Stimulated activated CD8-positive, alpha-beta memory T cell treated with anti-CD3 and anti-CD28 coated beads, Interleukin-12 subunit alpha, Interleukin-12 subunit beta, amount 100 ng/mL, for 24 hours (primary cell): ENCODE data around the gene BCHE.

Experiments
- DNase-seq: peaks from one replicate; pipeline ENCODE4 v3.0.0-alpha.2; 2020; ENCODE audit errors: extremely low read depth

The BCHE gene

DNA sequence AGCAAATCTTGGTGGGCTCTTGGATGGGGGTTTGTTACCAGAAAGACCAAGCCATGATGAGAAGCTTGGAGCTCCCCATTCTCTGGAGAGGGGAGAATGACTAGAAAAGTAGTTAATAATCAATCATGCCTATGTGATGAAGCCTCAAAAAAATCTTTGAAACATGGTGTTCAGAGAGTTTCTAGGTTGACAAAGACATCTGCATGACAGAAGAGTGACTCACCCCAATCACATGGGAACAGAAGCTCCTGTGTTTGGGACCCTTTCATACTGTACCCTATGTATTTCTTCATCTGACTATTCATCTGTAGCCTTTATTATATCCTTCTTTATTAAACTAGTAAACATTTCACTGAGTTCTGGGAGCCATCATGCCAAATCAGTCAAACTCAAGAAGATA, 87.4 kb downstream of the BCHE start:
- no peak for DNase-seq

DNA sequence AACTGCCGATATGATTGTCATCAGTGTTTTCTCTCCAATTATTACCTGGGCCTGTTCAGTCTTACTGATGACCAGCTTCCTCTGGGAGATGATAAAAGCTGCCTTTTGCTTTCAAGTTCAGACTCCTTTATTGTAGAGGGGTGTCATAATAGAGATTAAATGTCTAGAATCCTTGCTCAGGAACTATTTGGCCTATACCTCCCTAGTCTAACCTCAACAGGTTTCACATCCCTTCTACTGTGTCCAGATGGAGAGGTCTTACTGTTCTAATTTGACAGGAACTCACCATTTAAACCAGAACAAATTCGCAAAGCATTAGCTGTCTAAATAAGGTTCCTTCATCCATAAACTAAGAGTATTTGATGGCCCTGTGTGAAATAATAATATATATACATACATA, 88.0 kb downstream of the BCHE start:
- no peak for DNase-seq

DNA sequence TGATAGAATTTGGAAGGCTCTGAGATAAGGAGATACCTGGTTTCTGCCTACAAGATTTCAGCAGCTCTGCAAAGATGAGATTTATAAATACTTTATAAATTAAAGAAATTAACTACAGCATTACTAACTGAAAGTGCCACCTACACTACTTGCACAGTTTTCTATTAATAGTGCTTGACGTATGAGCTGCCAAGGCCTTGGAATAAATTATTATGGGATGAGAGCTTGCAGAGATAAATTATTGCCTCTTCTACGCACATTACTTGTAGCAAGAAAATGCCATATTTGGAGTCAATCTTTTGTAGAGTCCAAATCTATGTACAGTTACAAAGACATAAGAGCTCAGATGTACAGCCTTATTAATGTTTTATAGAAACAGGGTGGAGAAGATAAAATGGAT, 89.1 kb downstream of the BCHE start:
- no peak for DNase-seq

DNA sequence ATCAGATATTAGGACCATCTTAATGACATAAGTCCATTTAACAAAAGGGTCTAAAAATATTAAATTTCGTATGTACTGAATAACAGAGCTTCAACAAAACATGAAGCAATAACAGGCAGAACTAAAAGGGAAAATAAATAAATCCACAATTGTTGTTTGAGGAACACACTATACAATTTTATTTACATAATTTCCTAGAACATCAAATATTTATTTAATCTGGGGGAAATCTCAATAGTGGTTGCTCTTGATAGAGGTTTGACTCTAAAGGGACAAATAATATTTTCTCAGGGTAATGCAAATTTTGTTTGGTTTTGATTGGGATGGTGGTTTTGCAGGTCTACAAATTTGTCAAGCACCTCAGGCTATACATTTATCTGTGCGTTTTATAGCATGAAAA, 90.3 kb downstream of the BCHE start:
- no peak for DNase-seq

DNA sequence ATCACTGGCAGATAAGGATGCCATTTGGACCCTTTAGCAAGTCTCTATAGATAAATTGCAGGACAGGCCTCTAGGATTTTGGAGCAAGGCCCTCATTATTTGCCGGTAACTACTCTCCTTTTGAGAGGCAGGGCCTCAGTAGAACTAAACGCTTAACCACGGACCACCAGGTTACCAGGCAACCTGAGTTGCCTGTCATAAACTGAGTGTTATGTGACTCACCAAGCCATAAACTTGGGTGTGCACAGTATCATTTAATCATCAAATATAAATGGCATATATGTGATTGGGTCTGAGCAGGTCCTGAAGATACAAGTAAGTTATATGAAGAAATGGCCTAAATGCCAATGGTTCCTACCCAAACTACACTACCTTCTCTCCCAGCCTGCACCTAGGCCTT, 93.2 kb downstream of the BCHE start:
- DNase-seq, result no peak

DNA sequence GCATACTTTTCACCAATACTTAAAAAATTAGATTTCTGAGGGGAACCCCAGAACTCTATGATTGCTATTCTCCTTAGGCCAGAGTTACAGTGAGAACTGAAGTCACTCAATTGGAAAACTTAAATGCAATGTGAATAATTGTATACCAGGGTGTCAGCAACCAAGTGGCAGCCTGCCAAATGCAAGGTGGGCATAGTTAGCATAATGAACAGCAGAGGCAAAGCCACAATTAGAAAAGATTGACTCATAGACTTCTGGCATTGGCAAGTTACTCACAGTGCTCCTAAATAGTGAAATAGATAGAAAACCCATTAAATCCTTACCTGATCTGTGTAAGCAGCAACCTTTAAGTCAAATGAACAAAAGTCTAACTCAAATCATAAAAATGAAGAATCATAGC, 94.9 kb downstream of the BCHE start:
- DNase-seq, result no peak

DNA sequence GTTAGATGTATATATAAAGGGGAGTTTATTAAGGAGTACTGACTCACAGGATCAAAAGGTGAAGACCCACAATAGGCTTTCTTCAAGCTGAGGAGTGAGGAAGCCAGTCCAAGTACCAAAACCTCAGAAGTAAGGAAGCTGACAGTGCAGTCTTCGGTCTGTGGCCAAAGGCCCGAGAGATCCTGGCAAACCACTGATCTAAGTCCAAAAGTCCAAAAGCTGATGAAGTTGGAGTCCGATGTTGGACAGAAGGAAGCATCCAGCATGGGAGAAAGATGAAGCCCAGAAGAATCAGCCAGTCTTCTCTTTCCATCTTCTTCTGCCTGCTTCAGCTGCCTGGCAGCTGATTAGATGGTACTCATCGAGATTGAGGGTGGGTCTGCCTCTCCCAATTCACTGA, 107.5 kb downstream of the BCHE start:
- DNase-seq, result no peak

DNA sequence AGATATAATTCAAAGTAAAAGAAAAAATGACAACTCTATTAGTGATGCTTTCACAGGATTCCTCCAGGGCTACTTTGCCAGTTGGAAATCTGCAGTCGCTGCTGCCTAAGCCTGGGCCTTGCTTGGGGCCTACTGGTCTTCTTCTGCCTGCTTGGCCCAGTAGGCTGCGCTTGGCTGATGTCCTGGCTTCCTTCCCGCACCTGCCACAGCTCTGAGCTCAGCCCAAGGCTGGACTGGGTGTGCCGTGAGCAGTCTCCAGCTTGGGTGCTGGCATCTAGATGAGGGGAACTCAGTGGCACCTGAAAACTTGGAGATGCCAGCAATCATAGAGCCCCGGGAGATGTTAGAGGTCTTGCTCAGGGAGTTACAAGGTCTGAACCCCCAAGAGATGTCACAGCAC, 108.3 kb downstream of the BCHE start:
- no peak for DNase-seq

DNA sequence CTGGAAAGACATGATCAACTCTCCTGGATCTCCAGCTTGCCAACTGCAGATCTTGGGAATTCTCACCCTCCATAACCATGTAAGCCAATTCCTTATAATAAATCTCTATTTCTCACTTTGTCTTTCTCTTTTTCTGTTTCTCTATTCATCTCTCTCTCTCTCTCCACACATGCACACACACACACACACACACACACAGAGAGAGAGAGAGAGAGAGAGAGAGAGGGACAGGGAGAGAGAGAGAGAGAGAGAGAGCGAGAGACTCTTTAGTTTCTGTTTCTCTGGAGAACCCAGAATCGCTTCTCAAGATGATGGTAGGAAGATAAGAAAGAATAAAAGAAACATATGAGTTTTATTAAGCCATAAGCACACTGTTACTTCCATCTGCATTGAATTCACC, 111.9 kb downstream of the BCHE start:
- no peak for DNase-seq
